A673 (cell line): ENCODE measurements around the gene SPRED2. TPM values are rescaled to one million over a fixed set of nuclear protein-coding genes. Genes with fewer than 3 reads are reported as not detected.

Source experiments
- BruUV-seq: library from RNA; stranded (reverse); fragments of 400-500 nt; replicated peaks from 2 replicates; lab custom pipeline; 2021; lab: Mats Ljungman, UMichigan
- CTCF ChIA-PET: fragments of 300-600 bp; sonication (Branson Sonifier 250); formaldehyde crosslinking; loops from one replicate; lab custom pipeline; 2022; ENCODE audit warnings: antibody characterized with exemption; lab: Charles Lee
- POLR2A ChIA-PET: fragments of 300-600 bp; sonication (Branson Sonifier 250); formaldehyde crosslinking; loops from one replicate; lab custom pipeline; 2022; ENCODE audit warnings: antibody characterized with exemption; ENCODE audit not compliant: low non-redundant PET; lab: Charles Lee
- DNase-seq: peaks from one replicate; pipeline ENCODE4 v3.0.0-alpha.2; 2015; ENCODE audit warnings: low spot score
- H3K27ac ChIP-seq: fragments of 200-600 bp; sonication (generic); 2 replicates; pipeline ENCODE4 v1.5.1; 2016; ENCODE audit warnings: mixed run types, low read depth, mild to moderate bottlenecking, mixed read lengths, antibody characterized with exemption, low read length; ENCODE audit not compliant: poor library complexity, severe bottlenecking
- H3K27me3 ChIP-seq: fragments of 200-600 bp; sonication (generic); replicated peaks from 2 replicates; pipeline ENCODE4 v1.6.1; 2017; ENCODE audit warnings: mixed run types, low read depth, mild to moderate bottlenecking, mixed read lengths, antibody characterized with exemption, low read length; ENCODE audit not compliant: insufficient read depth, poor library complexity
- H3K36me3 ChIP-seq: fragments of 200-600 bp; sonication (generic); 2 replicates; pipeline ENCODE4 v1.6.1; 2016; ENCODE audit warnings: mixed run types, mild to moderate bottlenecking, mixed read lengths, antibody characterized with exemption, low read length; ENCODE audit not compliant: insufficient read depth, poor library complexity, severe bottlenecking
- H3K4me1 ChIP-seq: fragments of 200-600 bp; sonication (generic); 2 replicates; pipeline ENCODE4 v1.6.1; 2017; ENCODE audit warnings: mixed run types, mild to moderate bottlenecking, mixed read lengths, antibody characterized with exemption, low read length; ENCODE audit not compliant: insufficient read depth, poor library complexity, severe bottlenecking
- H3K4me3 ChIP-seq: fragments of 200-600 bp; sonication (generic); 2 replicates; pipeline ENCODE4 v1.5.1; 2016; ENCODE audit warnings: low read depth, mixed run types, mild to moderate bottlenecking, mixed read lengths, low read length; ENCODE audit not compliant: poor library complexity, severe bottlenecking
- H3K9me3 ChIP-seq: fragments of 200-600 bp; sonication (generic); 2 replicates; pipeline ENCODE4 v1.6.1; 2016; ENCODE audit warnings: mixed run types, low read depth, mild to moderate bottlenecking, mixed read lengths, antibody characterized with exemption, low read length; ENCODE audit not compliant: poor library complexity, severe bottlenecking
- CTCF ChIP-seq: fragments of 300-800, 200-600 bp; sonication (generic); conservative IDR thresholded peaks from 2 replicates; pipeline ENCODE4 v1.5.1; 2017; ENCODE audit warnings: low read depth, mild to moderate bottlenecking, antibody characterized with exemption, low read length, moderate library complexity, mixed read lengths
- EZH2 ChIP-seq: fragments of 200-600 bp; sonication (generic); IDR thresholded peaks from 2 replicates; pipeline ENCODE4 v1.6.1; 2017; ENCODE audit warnings: borderline replicate concordance, low read depth, mild to moderate bottlenecking, mixed read lengths, antibody characterized with exemption, low read length; ENCODE audit not compliant: poor library complexity, severe bottlenecking
- intact Hi-C: fragments of 100-400 bp; cut with micrococcal nuclease; formaldehyde crosslinking; loops from one replicate; pipeline ENCODE4 v1.10.0; 2022; ENCODE audit not compliant: unreplicated experiment
- total RNA-seq: library from RNA; stranded (reverse); gene quantifications from 2 replicates; pipeline ENCODE4 v1.2.3, GENCODE V29; 2021

Gene SPRED2
- total RNA-seq, 1 experiment from 2014 or later: 79.4 TPM

GRCh38 chr2:65357959-65358294 is 74.5 kb downstream of the SPRED2 start:
- Histone ChIP-seq H3K4me1 (peaks cover 46% of the 10 kb centered on the region), H3K27me3 (no peaks in the 10 kb centered on the region), H3K27ac (no peak overlapping the region), H3K9me3 (no peaks in the 10 kb centered on the region), H3K4me3 (no peak overlapping the region), H3K36me3 (no peaks in the 10 kb centered on the region)
- no peak for TF ChIP-seq EZH2
- TF ChIP-seq CTCF: no peak
- CTCF ChIA-PET: interaction anchor here (0.6 kb wide), 1 partner anchor 122 kb away, joined by 5 read pairs; no protein-coding TSS in a partner anchor
- intact Hi-C loops: no loop called here
- DNase-seq: no peak
- no TSS peak for BruUV-seq
- POLR2A ChIA-PET: interaction anchor here (0.6 kb wide), 2 partner anchors 411 to 983 kb away, joined by 3 read pairs; no protein-coding TSS in a partner anchor

- ChIA-PET CTCF (no interaction called here), POLR2A (interaction anchor here (0.6 kb wide), 2 partner anchors 411 to 983 kb away, joined by 3 read pairs; no protein-coding TSS in a partner anchor)
- H3K36me3 ChIP-seq: no peaks in the 10 kb centered on the region
- H3K27ac ChIP-seq: no peak overlapping the region
- H3K4me1 ChIP-seq: peaks cover 52% of the 10 kb centered on the region
- intact Hi-C loops: no loop called here
- no peak overlapping the region for H3K4me3 ChIP-seq
- no peak for DNase-seq
- H3K27me3 ChIP-seq: no peaks in the 10 kb centered on the region
- BruUV-seq: no TSS peak
- TF ChIP-seq EZH2 (no peak), CTCF (no peak)
- H3K9me3 ChIP-seq: no peaks in the 10 kb centered on the region
These were observed 75.1 kb downstream of the SPRED2 start for GRCh38 chr2:65357095-65357958.

GRCh38 chr2:65355186-65355831 is 77.1 kb downstream of the SPRED2 start:
- Histone ChIP-seq H3K27ac (no peak overlapping the region), H3K4me3 (no peak overlapping the region), H3K27me3 (no peaks in the 10 kb centered on the region), H3K4me1 (peaks cover 55% of the 10 kb centered on the region), H3K36me3 (no peaks in the 10 kb centered on the region), H3K9me3 (no peaks in the 10 kb centered on the region)
- BruUV-seq: no TSS peak
- no peak for DNase-seq
- POLR2A ChIA-PET: interaction anchor here (0.6 kb wide), 1 partner anchor 1889 kb away, joined by 3 read pairs; no protein-coding TSS in a partner anchor
- intact Hi-C loops: no loop called here
- TF ChIP-seq EZH2: no peak
- TF ChIP-seq CTCF: no peak
- CTCF ChIA-PET: no interaction called here
